NK-92 (cell line): ENCODE results near the gene KCNT1.

ENCODE experiments used
- DNase-seq: peaks from one replicate; lab custom pipeline; 2025; ENCODE audit not compliant: unreplicated experiment; lab: John Stamatoyannopoulos, UW

KCNT1 gene

DNA sequence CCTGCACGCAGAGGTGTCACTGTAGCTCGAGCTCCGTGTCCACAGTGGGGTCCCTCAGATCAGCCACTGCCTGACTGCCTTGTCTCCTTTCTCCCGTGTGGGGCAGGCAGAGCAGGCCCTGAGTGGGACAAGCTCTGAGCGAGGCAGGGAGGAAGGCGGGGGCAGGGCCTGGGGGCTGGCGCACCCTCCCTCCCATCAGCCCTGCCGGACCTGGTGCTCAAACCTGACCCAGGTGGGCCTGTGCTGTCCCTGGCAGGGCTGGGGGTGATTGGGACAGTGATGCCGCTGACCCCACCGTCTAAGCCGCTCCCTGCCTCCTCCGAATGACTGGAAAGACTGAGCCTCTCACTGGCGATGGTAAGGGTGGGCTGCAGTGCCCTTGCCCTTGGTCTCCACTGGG is 60.9 kb downstream of the KCNT1 start:
- DNase-seq, result no peak

DNA sequence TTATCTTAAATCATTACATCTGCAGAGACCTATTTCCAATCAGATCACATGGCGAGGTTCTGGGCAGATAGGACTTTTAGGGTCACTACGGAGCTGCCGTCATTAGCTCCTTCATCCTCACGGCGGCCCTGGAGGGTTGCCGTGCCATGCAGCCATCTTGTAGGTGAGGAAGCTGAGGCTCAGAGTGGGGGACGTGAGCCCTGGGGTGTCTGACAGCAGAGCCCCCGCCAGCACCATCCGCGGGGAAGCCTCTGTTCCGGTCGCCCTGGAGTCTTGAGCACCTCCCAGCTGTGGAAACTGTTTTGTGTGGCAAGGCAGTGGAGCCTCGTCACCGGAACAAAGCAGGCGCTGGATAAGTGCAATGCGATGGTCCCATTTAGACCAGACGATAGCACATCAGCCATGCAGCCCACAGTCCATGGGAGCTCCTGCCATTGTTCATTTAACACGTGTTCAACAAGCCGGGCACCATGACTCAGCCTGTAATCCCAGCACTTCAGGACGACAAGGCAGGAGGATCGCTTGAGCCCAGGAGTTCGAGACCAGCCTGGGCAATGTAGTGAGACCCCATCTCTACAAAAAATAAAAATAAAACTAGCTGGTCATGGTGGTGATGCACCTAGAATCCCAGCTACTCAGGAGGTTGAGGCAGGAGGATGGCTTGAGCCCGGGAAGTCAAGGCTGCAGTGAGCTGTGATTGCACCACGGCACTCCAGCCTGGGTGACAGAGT is 61.9 kb downstream of the KCNT1 start:
- DNase-seq, result no peak

DNA sequence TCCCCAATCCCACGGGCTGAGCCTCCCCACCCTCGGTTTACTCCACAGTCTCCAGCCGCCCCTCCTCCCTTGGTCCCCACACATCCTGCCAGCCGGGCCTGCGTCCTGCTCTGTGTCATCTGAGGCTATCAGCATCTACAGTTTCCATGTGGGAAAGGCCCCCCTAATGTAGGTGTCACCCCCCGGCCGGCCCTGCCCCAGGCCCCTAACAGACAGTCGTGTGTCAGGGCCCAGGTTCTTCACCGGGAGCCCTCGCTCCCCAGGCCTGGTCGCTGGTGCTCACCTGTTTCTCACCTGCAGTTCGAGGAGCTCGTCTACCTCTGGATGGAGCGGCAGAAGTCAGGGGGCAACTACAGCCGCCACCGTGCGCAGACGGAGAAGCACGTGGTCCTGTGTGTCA is 62.7 kb downstream of the KCNT1 start:
- no peak for DNase-seq

DNA sequence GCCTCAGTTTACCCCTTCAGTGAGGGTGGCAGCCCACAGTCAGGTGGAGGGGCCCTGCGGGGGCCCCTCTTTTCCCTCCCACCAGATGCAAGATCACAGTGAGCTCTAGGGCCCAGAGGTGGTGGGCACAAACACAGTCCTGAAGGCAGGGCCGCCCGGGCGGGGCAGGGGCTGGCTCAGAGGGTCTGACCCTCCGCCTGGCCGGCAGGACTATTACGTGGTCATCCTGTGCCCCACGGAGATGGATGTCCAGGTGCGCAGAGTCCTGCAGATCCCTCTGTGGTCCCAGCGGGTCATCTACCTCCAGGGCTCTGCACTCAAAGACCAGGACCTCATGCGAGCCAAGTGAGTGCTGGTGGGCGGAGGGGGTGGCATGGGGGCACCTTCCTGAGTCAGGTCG is 63.4 kb downstream of the KCNT1 start:
- no peak for DNase-seq

DNA sequence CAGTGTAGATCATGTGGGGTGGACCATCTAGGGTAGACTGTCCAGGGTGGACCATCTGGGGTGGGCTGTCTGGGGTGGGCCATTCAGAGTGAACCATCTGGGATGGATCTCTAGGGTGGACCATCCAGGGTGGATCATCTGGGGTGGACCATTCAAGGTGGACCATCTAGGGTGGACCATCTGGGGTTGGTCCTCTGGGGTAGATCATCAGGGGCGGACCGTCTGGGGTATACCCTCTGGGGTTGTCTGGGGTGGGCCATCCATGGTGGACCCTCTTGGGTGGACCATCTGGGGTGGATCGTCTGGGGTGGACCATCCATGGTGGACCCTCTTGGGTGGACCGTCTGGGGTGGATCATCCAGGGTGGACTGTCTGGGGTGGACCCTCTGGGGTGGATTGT is 64.3 kb downstream of the KCNT1 start:
- no peak for DNase-seq

DNA sequence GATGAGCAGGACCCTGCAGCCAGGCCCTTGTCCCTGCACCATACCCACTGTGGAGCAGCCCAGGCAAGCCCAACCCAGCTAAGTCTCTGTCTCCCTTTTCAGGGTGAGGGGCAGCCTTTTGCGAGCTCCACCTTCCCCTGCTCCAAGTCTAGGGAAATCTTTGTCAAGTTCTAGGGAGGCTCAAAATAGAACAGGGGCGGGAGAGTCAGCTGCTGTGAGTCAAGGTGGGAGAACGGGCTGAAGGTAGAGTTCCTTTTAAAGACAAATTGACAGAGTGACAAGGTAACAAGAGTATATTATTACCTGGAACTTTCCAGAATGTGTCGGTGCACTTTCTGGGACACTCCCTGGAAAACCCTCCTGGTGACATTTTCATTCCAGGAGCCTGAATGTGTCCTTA is 64.7 kb downstream of the KCNT1 start:
- no peak for DNase-seq

DNA sequence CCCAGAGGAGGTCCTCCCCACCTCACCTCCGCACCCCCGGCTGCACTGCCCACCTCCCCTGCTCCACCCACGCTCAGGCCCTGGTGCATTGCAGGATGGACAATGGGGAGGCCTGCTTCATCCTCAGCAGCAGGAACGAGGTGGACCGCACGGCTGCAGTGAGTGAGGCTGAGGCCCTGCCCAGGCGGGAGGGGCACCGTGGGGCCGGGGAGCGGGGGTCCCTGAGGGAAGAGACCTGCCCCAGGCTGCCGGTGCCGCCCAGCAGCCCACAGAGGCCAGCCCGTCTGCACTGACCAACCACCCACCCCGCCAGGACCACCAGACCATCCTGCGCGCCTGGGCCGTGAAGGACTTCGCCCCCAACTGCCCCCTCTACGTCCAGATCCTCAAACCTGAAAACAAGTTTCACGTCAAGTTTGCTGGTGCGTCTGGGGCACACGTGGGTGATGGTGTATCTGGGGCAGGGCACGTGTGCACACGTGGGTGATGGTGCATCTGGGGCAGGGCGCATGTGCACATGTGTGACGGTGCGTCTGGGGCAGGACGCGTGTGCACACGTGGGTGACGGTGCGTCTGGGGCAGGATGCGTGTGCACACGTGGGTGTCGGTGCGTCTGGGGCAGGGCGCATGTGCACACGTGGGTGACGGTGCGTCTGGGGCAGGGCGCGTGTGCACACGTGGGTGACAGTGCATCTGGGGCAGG is 66.7 kb downstream of the KCNT1 start:
- no peak for DNase-seq

DNA sequence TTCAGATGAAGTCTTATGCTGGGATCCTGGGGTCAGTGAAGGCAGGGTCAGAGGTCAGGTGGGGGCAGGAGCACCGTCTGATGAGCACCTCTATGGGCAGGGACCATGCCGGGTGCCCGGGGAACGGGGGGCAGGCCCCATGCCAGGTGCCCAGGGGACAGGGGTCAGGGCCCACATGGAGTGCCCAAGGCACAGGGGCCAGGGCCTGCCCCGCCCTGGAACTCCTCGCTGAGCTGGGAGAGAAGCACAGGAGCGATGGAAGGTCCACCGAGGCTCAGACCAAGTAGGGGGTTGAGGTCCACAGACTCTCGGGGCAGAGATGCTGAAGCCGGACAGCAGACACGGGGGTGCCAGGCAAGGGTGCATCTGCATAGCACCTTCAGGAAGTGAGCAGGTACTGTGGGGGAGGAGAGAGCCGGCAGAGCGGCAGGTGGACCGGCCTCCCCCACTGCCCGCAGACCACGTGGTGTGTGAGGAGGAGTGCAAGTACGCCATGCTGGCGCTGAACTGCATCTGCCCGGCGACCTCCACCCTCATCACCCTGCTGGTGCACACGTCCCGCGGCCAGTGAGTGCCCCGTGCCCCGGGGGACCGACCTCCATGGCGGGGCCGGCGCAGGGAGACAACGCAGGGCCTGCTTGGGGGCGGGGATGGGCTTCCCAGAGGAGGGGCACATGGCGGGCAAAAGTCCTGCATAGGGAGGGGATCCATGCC is 67.7 kb downstream of the KCNT1 start:
- DNase-seq, result no peak

DNA sequence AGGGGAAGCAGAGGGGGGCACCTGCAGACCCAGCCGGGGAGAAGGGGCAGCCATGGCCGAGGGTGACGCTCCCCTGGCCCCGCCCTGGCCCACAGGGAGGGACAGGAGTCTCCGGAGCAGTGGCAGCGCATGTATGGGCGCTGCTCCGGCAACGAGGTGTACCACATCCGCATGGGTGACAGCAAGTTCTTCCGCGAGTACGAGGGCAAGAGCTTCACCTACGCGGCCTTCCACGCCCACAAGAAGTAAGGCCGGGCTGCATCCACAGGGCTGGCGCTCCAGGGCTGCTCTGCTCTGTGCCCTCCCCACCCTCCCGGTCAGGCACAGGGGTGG is 68.2 kb downstream of the KCNT1 start:
- DNase-seq, result no peak

DNA sequence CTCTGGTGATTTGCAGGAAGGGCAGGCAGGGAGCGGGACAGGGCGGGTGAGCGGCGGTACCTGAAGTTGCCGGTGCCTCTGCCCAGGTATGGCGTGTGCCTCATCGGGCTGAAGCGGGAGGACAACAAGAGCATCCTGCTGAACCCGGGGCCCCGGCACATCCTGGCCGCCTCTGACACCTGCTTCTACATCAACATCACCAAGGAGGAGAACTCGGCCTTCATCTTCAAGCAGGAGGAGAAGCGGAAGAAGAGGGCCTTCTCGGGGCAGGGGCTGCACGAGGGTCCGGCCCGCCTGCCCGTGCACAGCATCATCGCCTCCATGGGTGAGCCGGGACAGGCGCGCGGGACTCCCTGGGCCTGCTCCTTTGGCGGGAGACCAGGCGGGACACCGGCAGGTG is 68.8 kb downstream of the KCNT1 start:
- no peak for DNase-seq

DNA sequence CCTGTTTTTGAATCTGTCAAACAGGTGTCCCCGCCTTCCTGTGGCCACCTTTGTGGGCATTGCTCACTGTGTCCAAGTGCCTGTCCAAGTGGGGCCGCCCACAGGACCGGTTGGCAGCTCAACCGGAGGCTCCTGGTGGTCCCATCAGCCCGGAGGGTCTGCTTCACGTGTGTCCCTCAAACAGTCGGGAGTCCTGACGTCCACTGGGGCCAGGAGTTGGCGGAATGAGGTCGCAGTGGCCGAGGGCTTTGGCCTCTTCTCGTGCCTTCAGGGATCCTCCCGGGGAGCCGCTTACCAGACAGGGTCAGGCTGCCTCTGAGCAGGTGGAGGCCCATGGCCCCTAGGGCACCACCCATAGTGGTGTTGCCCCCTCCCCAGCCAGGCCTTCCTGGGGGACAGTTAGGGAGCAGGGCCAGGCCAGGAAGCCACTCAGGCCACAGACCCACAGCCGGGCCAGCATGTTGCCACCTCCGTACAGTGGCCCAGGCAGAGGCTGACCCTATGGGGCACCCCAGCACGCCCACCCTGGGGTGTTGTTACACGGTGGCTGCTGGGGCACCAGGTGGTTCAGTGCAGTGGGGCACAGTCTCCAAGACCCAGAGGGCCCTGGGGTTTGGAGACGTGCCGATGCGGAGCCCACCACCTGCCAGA is 69.5 kb downstream of the KCNT1 start:
- no peak for DNase-seq

DNA sequence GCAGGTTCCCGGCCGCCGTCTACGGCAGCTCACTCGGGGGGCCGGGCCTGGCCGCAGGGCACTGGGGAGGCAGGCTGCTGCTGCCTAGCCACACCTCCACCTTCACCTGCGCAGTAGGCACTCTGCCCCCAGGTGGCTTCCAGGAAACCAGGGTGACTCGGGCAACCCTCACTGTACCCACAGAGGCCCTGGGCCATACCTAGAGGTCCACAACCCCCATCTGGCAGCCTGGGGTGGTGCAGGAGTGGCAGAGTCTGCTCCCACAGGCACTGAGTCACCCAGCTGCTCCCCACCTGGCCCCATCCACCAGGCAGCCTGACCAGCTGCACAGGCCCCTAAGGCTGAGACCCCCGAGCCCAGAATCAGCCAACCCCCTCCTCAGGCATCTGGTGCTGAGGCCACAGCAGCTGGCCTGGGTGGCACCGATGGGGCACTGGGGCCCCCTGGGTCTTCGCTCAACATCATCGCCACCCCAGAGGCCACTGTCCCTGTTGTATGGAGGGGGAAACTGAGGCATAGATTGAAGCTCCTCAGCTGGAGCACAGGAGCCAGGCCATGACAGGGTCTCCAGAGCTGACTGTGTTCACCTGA is 70.2 kb downstream of the KCNT1 start:
- no peak for DNase-seq

DNA sequence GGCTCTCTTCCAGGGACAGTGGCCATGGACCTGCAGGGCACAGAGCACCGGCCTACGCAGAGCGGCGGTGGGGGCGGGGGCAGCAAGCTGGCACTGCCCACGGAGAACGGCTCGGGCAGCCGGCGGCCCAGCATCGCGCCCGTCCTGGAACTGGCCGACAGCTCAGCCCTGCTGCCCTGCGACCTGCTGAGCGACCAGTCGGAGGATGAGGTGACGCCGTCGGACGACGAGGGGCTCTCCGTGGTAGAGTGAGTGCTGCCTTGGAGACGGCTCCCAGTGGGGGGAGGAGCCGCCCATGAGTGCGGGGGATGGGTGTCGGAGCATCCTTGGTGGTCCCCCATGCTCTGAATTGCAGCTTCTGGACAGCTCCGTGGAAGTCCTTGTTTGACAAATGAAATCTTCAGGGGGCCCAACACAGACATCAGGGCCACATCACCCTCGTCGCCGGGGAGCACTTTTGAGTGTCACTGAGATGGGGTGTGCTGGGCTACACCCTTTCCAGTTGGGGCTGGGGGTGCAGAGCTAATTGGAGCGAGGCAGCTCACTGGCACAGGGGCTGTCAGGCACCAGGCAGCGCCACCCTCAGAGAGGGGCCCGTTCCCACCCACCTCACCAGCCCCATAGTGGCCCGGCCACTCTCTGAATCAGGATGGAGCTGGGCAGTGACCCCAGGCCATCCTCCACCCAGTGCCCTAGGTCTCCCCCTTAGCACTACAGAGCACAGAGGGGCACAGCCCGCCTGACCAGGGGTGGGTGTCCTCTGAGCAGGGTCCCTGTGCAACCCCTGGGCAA is 70.9 kb downstream of the KCNT1 start:
- DNase-seq, result no peak

DNA sequence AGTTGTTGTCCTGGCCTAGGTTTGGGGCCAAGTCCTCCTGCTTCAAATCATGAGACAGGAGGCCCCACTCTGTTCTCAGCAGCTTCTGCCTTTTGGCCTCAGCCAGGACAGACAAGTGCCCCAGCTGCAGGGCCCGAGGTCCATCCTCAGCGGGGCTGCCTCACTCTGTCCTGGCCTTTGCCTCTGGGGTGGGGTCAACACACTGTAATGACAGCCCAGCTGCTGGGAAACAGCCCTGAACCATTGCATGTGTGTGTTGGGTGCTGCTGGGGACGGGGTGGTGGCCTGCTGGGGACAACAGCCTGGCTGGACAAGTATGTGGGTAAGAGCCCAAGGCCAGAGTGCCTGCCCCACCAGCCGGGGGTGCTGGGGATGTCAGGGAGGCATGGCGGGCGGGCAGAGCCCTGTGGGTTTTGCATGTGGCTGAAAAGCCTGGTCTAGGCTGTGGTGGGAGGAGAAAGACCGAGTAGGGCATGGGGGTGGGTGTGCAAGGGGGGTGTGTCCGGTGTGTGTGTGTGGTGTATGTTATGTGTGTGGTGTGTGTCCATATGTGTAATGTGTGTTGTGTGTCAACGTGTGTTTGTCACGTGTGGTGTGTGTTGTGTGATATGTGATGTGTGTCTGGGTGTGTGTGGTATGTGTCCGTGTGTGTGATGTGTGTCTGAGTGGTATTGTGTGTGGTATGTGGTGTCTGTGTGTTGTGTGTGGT is 71.7 kb downstream of the KCNT1 start:
- no peak for DNase-seq

DNA sequence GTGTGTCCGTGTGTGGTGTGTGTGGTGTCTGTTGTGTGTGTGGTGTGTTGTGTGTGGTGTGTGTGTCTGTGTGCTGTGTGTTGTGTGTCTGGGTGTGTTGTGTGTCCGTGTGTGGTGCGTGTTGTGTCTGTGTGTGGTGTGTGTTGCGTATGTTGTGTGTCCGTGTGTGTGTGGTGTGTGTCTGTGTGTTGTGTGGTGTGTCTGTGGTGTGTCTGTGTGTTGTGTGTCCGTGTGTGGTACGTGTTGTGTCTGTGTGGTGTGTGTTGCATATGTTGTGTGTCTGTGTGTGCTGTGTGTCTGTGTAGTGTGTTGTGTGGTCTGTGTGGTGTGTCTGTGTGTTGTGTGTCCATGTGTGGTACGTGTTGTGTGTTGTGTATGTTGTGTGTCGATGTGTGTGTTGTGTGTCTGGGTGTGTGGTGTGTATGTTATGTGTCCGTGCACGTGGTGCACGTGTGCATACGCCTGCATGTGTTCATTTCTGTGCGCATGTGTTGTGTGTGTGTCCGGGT is 72.3 kb downstream of the KCNT1 start:
- no peak for DNase-seq

DNA sequence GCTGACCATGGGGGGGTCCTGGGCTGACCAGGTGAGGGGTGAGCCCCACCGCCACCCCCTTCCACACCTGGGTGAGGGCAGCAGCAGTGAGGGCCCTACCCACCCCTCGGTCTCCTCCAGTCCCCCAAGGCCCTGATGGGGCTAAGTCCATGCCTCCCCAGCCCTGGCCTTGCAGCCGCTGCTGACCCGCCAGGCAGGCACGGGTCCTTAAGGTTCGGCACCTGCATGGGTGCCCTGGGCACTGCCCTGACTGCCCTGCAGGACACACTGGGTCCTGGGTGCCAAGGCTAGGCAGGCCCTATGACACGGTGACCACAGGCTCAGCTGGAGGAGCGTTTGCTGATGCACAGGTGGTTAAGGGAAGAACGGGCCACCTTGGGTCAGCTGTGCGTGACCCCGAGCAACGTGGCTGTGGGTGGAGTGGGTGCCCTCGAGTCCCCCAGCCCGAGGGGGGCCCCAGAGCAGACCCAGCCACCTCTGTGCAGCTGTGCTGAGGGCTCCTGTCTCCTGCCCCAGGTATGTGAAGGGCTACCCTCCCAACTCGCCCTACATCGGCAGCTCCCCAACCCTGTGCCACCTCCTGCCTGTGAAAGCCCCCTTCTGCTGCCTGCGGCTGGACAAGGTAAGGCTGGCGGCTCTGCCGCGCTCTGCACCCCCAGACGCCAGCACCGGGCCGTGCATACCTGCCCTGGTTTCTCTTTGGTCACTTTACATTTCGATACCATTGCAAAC is 73.0 kb downstream of the KCNT1 start:
- DNase-seq, result no peak

DNA sequence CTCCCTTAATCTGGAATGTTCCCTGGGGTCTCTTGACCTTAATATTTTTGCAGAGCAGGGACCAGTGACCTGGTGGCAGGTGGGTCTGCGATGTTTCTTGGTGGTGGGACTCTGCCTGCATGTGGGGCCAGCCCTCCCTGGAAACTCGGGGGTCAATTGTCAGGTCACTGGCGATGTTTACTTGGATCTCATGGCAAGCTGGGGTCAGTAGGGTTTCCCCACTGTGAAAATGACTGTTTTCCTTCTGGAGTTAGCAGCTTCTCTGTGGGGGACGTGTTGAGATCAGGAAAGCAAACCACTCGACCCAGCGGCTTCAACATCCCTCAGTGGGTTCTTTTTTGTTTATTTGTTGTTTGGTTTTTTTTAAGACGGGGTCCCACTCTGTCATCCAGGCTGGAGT is 73.9 kb downstream of the KCNT1 start:
- no peak for DNase-seq

DNA sequence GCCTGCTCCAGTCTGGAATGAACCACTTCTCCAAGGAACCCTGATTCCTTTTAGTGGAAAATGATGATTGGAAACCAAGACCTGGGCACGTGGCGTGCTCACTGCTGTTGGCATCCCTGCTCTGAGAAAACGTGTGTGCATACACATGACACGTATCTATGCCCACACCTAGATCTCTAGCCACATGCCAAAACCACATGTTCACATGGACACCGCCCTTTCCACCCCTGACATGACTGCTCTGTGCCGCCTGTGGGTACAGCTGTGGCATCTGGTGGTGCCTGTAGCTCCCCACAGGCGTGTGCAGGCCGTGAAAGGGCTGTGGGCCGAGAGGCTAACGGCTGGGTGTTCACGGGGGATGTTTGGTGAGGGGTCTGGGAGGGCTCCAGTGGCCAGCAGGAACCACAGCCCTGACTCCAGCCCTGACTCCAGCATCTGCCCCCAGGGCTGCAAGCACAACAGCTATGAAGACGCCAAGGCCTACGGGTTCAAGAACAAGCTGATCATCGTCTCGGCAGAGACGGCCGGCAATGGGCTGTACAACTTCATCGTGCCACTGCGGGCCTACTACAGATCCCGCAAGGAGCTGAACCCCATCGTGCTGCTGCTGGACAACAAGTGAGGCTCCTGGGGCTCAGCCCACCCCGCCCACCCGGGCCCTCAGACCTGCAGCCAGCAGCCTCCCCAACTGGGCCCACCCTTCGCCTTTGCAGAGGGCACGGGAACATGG is 75.1 kb downstream of the KCNT1 start:
- no peak for DNase-seq
